Measurements from ENCODE around the gene RNF151. TPM values are rescaled to one million over a fixed set of nuclear protein-coding genes. Genes with fewer than 3 reads are reported as not detected.

The RNF151 gene
- total and polyA plus RNA-seq, 2 donors (not counting 1 experiment from before 2014, with no cell fraction given): not detected

- Histone ChIP-seq H4K20me1 (ENCODE audit: control insufficient read depth, extremely low read depth, insufficient read depth, low read length) (no peaks in the 10 kb centered on the region), H3K79me2 (ENCODE audit: control insufficient read depth, insufficient read depth, low read length) (peaks cover 6% of the 10 kb centered on the region), H3K27ac (ENCODE audit: insufficient read depth, low read length) (no peak overlapping the region), H3K9me3 (ENCODE audit: control insufficient read depth, insufficient read depth, low read depth, low read length) (no peaks in the 10 kb centered on the region), H3K4me2 (ENCODE audit: extremely low read depth, insufficient read depth, low read length) (no peak overlapping the region), H3K36me3 (ENCODE audit: control insufficient read depth, insufficient read depth, low read length) (peaks cover 37% of the 10 kb centered on the region), H3K4me3 (replicated peaks in 1 of 4; ENCODE audit: control extremely low read depth in 1 of 4, insufficient read depth in 1 of 4, low read depth in 3 of 4, low read length in 4 of 4) (no peak overlapping the region), H3K9ac (ENCODE audit: insufficient read depth, low read length) (no peak overlapping the region), H3K27me3 (ENCODE audit: control insufficient read depth, insufficient read depth, low read length) (peaks cover 19% of the 10 kb centered on the region), H3K4me1 (ENCODE audit: control insufficient read depth, extremely low read depth, insufficient read depth, low read length) (no peaks in the 10 kb centered on the region), H2AFZ (ENCODE audit: low read length) (no peak overlapping the region)
- TF ChIP-seq CTCF (conservative IDR thresholded peaks at IDR 0.05 in 1 of 2, IDR thresholded peaks at IDR 0.05 in 1 of 2; ENCODE audit: low read depth in 1 of 2, low read length in 2 of 2) (no peak), EZH2 (IDR thresholded peaks at IDR 0.05; ENCODE audit: low read length, missing control alignments) (no peak)
- no peak for DNase-seq (ENCODE audit: low read depth in 2 of 2)
These were observed 11.2 kb downstream of the RNF151 start for GRCh38 chr16:1977875-1978268.

GRCh38 chr16:1978476-1979120 lies 11.9 kb downstream of the RNF151 start:
- no peak for TF ChIP-seq EZH2 (IDR thresholded peaks at IDR 0.05; ENCODE audit: low read length, missing control alignments)
- no peak for TF ChIP-seq CTCF (conservative IDR thresholded peaks at IDR 0.05 in 1 of 2, IDR thresholded peaks at IDR 0.05 in 1 of 2; ENCODE audit: low read depth in 1 of 2, low read length in 2 of 2)
- H3K27me3 ChIP-seq (ENCODE audit: control insufficient read depth, insufficient read depth, low read length): peaks cover 19% of the 10 kb centered on the region
- H4K20me1 ChIP-seq (ENCODE audit: control insufficient read depth, extremely low read depth, insufficient read depth, low read length): no peaks in the 10 kb centered on the region
- H2AFZ ChIP-seq (ENCODE audit: low read length): no peak overlapping the region
- H3K27ac ChIP-seq (ENCODE audit: insufficient read depth, low read length): no peak overlapping the region
- peaks cover 1% of the 10 kb centered on the region for H3K79me2 ChIP-seq (ENCODE audit: control insufficient read depth, insufficient read depth, low read length)
- no peak overlapping the region for H3K4me3 ChIP-seq (replicated peaks in 1 of 4; ENCODE audit: control extremely low read depth in 1 of 4, insufficient read depth in 1 of 4, low read depth in 3 of 4, low read length in 4 of 4)
- DNase-seq (ENCODE audit: low read depth in 2 of 2): no peak
- no peak overlapping the region for H3K9ac ChIP-seq (ENCODE audit: insufficient read depth, low read length)
- no peak overlapping the region for H3K4me2 ChIP-seq (ENCODE audit: extremely low read depth, insufficient read depth, low read length)
- no peaks in the 10 kb centered on the region for H3K4me1 ChIP-seq (ENCODE audit: control insufficient read depth, extremely low read depth, insufficient read depth, low read length)
- no peaks in the 10 kb centered on the region for H3K9me3 ChIP-seq (ENCODE audit: control insufficient read depth, insufficient read depth, low read depth, low read length)
- peaks cover 37% of the 10 kb centered on the region for H3K36me3 ChIP-seq (ENCODE audit: control insufficient read depth, insufficient read depth, low read length)

- H3K4me3 ChIP-seq (replicated peaks in 1 of 4; ENCODE audit: control extremely low read depth in 1 of 4, insufficient read depth in 1 of 4, low read depth in 3 of 4, low read length in 4 of 4): no peak overlapping the region
- H2AFZ ChIP-seq (ENCODE audit: low read length): no peak overlapping the region
- no peaks in the 10 kb centered on the region for H3K79me2 ChIP-seq (ENCODE audit: control insufficient read depth, insufficient read depth, low read length)
- H3K9me3 ChIP-seq (ENCODE audit: control insufficient read depth, insufficient read depth, low read depth, low read length): no peaks in the 10 kb centered on the region
- no peaks in the 10 kb centered on the region for H3K4me1 ChIP-seq (ENCODE audit: control insufficient read depth, extremely low read depth, insufficient read depth, low read length)
- no peak for DNase-seq (ENCODE audit: low read depth in 2 of 2)
- no peak overlapping the region for H3K9ac ChIP-seq (ENCODE audit: insufficient read depth, low read length)
- H3K27me3 ChIP-seq (ENCODE audit: control insufficient read depth, insufficient read depth, low read length): peaks cover 19% of the 10 kb centered on the region
- H3K27ac ChIP-seq (ENCODE audit: insufficient read depth, low read length): no peak overlapping the region
- no peak for TF ChIP-seq EZH2 (IDR thresholded peaks at IDR 0.05; ENCODE audit: low read length, missing control alignments)
- no peak for TF ChIP-seq CTCF (conservative IDR thresholded peaks at IDR 0.05 in 1 of 2, IDR thresholded peaks at IDR 0.05 in 1 of 2; ENCODE audit: low read depth in 1 of 2, low read length in 2 of 2)
- H3K4me2 ChIP-seq (ENCODE audit: extremely low read depth, insufficient read depth, low read length): no peak overlapping the region
- peaks cover 37% of the 10 kb centered on the region for H3K36me3 ChIP-seq (ENCODE audit: control insufficient read depth, insufficient read depth, low read length)
- no peaks in the 10 kb centered on the region for H4K20me1 ChIP-seq (ENCODE audit: control insufficient read depth, extremely low read depth, insufficient read depth, low read length)
These were observed 12.8 kb downstream of the RNF151 start for GRCh38 chr16:1979271-1980029.
